GM18873 (cell line): ENCODE results near the gene PMEPA1.

ENCODE experiments used
- ATAC-seq: cut with Tn5 transposase; IDR thresholded peaks from one replicate; pipeline ENCODE4 v1.9.1; 2021; ENCODE audit warnings: mild to moderate bottlenecking, moderate library complexity, moderate number of reproducible peaks; ENCODE audit not compliant: unreplicated experiment, low FRiP score

Gene PMEPA1

GRCh38 chr20:57664924-57665588 lies 44.8 kb downstream of the PMEPA1 start:
- no peak for ATAC-seq

DNA sequence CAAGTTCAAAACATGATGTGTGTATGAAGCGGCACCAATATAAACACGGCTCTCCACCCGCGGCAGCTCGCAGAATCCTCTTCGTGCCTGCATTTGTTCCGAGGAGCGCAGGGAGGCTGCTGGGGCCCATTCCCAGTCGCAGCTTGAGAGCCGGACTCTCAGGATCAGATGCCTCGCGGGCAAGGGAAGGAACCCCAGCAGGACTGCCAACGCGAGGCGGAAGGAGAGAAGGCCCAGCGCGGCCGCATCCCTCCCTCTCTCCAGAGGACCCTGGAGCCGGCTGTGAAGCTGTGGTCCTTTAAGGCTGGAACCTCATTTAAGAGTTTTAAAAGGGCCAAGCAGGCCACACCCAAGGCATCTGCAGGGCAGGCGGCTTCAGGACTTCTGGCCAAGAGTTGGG lies 45.3 kb downstream of the PMEPA1 start:
- ATAC-seq, result no peak

- no peak for ATAC-seq
These were observed 45.9 kb downstream of the PMEPA1 start for GRCh38 chr20:57663681-57664451.

DNA sequence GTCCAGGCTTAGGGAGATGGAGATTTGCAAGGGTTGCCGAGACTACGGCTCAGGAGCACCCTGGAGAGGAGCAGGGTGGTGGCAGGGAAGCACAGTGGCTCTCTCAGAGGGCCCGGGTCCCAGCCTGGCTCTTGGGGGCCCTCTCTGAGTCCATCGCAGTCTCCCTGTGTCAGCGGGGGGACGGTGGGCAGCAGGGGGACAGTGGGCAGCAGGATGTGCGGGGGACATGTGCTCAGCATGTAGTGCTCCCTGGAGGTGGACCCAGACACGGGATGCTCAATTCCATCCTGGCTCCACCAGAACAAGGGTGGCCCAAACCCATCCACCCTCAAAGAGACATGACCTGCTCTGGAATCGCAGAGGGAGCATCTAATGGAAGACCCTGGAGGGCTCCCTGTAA lies 46.6 kb downstream of the PMEPA1 start:
- no peak for ATAC-seq

DNA sequence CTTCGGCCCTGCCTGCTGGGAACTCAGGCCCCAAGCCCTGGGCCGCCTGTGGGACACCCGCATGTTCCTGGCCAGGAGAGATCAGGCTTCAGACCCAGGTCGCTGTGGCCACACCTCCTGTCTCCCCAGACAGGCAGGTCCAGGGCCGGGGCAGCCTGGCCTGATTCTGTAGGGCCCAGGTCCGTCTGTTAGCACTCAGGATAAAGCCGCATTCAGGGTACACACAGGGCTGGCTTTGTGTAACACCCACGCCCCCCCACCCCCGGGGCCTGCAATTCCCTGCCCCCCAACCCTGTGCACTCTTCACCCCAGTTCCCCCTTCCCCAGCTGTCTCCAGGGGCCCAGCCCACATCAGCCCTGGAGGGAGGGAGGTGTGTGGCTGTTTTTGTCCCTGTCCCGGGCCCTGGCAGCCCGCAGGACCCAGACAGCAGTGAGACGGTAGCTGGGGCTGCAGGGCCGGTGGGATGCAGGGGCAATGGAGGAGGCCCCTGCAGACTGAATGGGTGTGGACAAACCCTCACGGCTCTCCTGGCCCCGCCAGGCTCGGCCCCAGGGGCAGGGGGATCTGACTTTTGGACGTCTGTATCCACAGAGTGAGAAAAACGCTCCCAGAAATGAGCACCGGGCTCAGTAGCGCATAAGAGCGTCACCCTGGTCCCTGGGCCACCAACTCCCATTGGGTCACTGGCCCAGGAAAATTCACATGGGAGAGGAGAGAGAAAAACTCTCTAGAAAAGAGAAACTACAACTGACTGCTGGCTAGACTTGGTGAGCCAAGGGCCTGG lies 47.2 kb downstream of the PMEPA1 start:
- ATAC-seq, result no peak

- ATAC-seq, result no peak
These were observed 47.9 kb downstream of the PMEPA1 start for GRCh38 chr20:57661746-57662455.

DNA sequence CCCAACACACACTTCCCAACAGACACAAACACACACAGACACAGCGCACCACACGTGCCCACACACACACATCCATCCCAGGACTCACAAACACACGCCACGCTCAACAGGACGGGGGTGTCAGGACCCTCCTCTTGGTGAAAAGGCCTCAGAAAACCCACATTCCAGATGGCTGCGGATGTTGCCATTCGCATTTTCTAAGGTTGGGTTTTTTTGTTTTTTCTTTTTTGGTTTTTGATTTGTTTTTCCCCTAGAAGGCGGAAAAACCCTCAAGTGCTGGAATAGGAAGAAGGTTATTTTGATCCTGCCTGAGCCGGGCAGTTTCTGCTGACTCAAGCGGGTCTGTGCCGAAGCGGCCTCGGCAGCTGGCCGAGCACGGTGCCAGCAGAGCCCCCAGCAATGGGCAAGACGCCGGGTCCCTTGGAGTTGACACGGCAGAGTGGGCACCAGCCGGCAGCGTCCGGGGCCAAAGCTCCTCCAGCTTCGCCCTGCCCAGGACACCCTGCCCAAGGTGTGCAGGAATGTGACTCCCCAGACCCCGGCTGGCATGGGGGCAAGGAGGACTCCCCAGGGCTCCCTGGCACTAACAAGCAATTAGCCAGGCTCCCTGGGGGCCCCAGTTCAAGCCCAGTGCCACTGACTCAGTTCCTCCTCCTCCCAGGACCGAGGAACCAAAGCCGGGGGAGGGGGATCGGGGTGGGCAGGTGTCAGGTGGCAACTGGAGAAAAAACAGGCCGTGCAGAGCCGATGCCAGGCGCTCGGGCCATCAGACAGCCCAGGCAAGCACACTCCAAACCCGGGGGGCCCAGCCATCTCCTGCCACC lies 48.7 kb downstream of the PMEPA1 start:
- no peak for ATAC-seq

GRCh38 chr20:57660181-57660921 lies 49.5 kb downstream of the PMEPA1 start:
- no peak for ATAC-seq

GRCh38 chr20:57659517-57660180 lies 50.2 kb downstream of the PMEPA1 start:
- ATAC-seq, result no peak

GRCh38 chr20:57658833-57659516 lies 50.8 kb downstream of the PMEPA1 start:
- no peak for ATAC-seq

- ATAC-seq, result no peak
These were observed 51.4 kb downstream of the PMEPA1 start for GRCh38 chr20:57658447-57658832.

DNA sequence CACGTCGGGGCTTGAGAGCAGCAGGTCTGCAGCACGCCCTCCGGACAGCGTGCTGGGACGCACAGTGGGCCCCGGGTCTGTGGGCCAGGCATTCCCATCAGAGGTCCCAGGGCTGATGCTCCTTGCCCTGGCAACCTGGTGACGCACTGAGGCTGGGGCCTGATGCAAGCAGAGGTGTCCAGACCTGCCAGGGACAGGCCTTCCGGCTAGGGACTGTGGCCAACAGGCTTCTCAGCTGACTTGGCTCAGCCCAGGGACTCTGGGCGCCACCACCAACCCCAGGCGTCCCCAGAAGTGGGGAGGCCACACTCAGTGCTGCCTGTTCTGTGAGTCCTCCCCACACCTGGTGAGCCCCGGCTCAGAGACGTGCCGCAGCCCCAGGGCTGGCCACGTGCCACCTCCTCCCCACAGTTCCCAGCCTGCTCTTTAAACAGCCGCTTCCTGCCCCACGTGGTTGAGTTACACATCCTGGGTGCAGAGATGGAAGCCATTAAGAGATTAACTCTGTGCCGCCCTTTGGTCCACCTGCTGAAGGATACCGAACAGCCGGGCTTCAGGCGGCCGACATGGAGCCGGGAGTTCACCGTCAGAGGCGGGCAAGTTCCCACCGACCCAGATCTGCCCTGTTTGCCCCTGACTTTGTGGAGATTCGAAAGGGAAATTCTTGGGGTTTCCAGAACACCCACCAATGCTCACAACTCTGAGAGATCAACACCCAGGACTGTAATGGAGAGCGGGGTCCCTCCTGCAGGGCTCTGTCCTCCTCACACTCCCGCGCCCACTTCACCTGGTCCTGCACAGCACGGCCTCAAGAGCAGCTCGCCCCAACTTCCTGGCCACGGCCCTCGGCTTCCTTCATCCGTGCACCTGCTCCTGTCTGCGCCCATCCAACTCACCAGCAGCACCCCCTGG lies 52.0 kb downstream of the PMEPA1 start:
- ATAC-seq, result no peak

GRCh38 chr20:57656821-57657534 lies 52.8 kb downstream of the PMEPA1 start:
- no peak for ATAC-seq

GRCh38 chr20:57656252-57656820 lies 53.5 kb downstream of the PMEPA1 start:
- ATAC-seq, result no peak

DNA sequence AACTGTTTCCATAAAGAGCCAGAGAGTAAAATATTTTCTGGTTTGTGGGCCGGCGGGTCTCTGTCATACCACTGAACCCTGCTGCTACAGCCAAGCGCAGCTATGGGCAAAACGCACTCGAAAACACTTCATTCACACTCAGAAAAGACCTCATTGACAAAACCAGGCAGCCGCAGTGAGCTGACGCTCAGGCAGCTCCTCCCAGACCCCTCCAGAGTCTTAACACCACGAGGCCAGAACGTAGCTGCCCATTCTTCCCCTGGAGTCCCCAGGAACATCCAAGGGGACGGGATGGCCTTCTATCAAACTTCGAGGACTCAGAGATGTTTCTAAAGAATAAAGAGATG lies 54.0 kb downstream of the PMEPA1 start:
- ATAC-seq, result no peak
